ENCODE measurements around the gene SLCO2A1.

SLCO2A1 gene

GRCh38 chr3:133884054-133884886 is 145.5 kb downstream of the SLCO2A1 start:
- no peak for DNase-seq (ENCODE audit: low read depth)

GRCh38 chr3:133883641-133884040 is 146.1 kb downstream of the SLCO2A1 start:
- DNase-seq (ENCODE audit: low read depth) = no peak

GRCh38 chr3:133882986-133883586 is 146.6 kb downstream of the SLCO2A1 start:
- no peak for DNase-seq (ENCODE audit: low read depth)

GRCh38 chr3:133881939-133882825 is 147.5 kb downstream of the SLCO2A1 start:
- no peak for DNase-seq (ENCODE audit: low read depth)

GRCh38 chr3:133881492-133881891 is 148.2 kb downstream of the SLCO2A1 start:
- DNase-seq (ENCODE audit: low read depth) = no peak

GRCh38 chr3:133880886-133881455 is 148.8 kb downstream of the SLCO2A1 start:
- no peak for DNase-seq (ENCODE audit: low read depth)

- DNase-seq (ENCODE audit: low read depth) = no peak
These were observed 149.4 kb downstream of the SLCO2A1 start for GRCh38 chr3:133880287-133880686.

- no peak for DNase-seq (ENCODE audit: low read depth)
These were observed 151.2 kb downstream of the SLCO2A1 start for GRCh38 chr3:133878518-133878917.

Data from HS-5 (cell line).